GM12892 (cell line): ENCODE data around the gene TSPYL1.

Source experiments
- POLR2A ChIP-seq: IDR thresholded peaks from 2 replicates; pipeline ENCODE4 v1.6.1; 2011; ENCODE audit warnings: low read depth, low read length, control low read depth
- POLR2AphosphoS5 ChIP-seq: IDR thresholded peaks from 2 replicates; pipeline ENCODE4 v1.6.1; 2011; ENCODE audit warnings: low read depth, low read length, control low read depth
- TAF1 ChIP-seq: IDR thresholded peaks from 2 replicates; pipeline ENCODE4 v1.6.1; 2011; ENCODE audit warnings: low read depth, mild to moderate bottlenecking, control low read depth, low read length, borderline replicate concordance

- no peak for TF ChIP-seq POLR2A
- no peak for TF ChIP-seq POLR2AphosphoS5
- no peak for TF ChIP-seq TAF1
These were observed 27.9 kb upstream of the TSPYL1 start for GRCh38 chr6:116307633-116308032.
